H9 (cell line): ENCODE measurements around the gene RGS6. TPM values are rescaled to one million over a fixed set of nuclear protein-coding genes. Genes with fewer than 3 reads are reported as not detected.

ENCODE experiments used
- DNase-seq: peaks from one replicate; pipeline ENCODE4 v3.0.0-alpha.2; 2017
- H2AFZ ChIP-seq: one replicate; pipeline ENCODE4 v1.6.1; 2013; ENCODE audit warnings: mild to moderate bottlenecking, low read length, control low read depth, moderate library complexity
- H2AK5ac ChIP-seq: 2 replicates; pipeline ENCODE4 v1.6.1; 2013; ENCODE audit warnings: low read length, control low read depth, mixed read lengths; ENCODE audit not compliant: insufficient read length
- H2BK120ac ChIP-seq: one replicate; pipeline ENCODE4 v1.6.1; 2013; ENCODE audit warnings: low read depth, mild to moderate bottlenecking, low read length, control low read depth, inconsistent platforms; ENCODE audit not compliant: poor library complexity, severe bottlenecking
- H2BK12ac ChIP-seq: 2 replicates; pipeline ENCODE4 v1.6.1; 2013; ENCODE audit warnings: low read length, control low read depth, mixed read lengths, low read depth; ENCODE audit not compliant: insufficient read length
- H2BK15ac ChIP-seq: 2 replicates; pipeline ENCODE4 v1.6.1; 2013; ENCODE audit warnings: low read depth, low read length, control low read depth
- H2BK20ac ChIP-seq: one replicate; pipeline ENCODE4 v1.6.1; 2013; ENCODE audit warnings: low read depth, mild to moderate bottlenecking, low read length, control low read depth, inconsistent platforms; ENCODE audit not compliant: poor library complexity, severe bottlenecking
- H2BK5ac ChIP-seq: 2 replicates; pipeline ENCODE4 v1.6.1; 2013; ENCODE audit warnings: low read length, control low read depth, mixed read lengths; ENCODE audit not compliant: insufficient read length
- H3K14ac ChIP-seq: 2 replicates; pipeline ENCODE4 v1.6.1; 2013; ENCODE audit warnings: low read length, control low read depth; ENCODE audit not compliant: insufficient read depth
- H3K18ac ChIP-seq: 2 replicates; pipeline ENCODE4 v1.6.1; 2013; ENCODE audit warnings: low read depth, mild to moderate bottlenecking, mixed read lengths, low read length, control low read depth; ENCODE audit not compliant: insufficient read length
- H3K23ac ChIP-seq: 2 replicates; pipeline ENCODE4 v1.6.1; 2013; ENCODE audit warnings: low read length, control low read depth, mixed read lengths, low read depth; ENCODE audit not compliant: insufficient read length
- H3K23me2 ChIP-seq: 2 replicates; pipeline ENCODE4 v1.6.1; 2013; ENCODE audit warnings: low read depth, mild to moderate bottlenecking, mixed read lengths, low read length, control low read depth; ENCODE audit not compliant: insufficient read length, poor library complexity, severe bottlenecking
- H3K27ac ChIP-seq: 2 replicates; pipeline ENCODE4 v1.5.1; 2013; ENCODE audit warnings: low read length, control low read depth, mixed read lengths, low read depth; ENCODE audit not compliant: insufficient read length
- H3K27me3 ChIP-seq: 2 replicates; pipeline ENCODE4 v1.6.1; 2013; ENCODE audit warnings: low read length, control low read depth, inconsistent platforms; ENCODE audit not compliant: insufficient read depth
- H3K4ac ChIP-seq: 2 replicates; pipeline ENCODE4 v1.6.1; 2013; ENCODE audit warnings: low read depth, mild to moderate bottlenecking, control low read depth, inconsistent platforms, low read length, moderate library complexity
- H3K4me1 ChIP-seq: 2 replicates; pipeline ENCODE4 v1.6.1; 2013; ENCODE audit warnings: low read length, control low read depth, inconsistent platforms; ENCODE audit not compliant: insufficient read depth
- H3K4me2 ChIP-seq: 2 replicates; pipeline ENCODE4 v1.6.1; 2013; ENCODE audit warnings: low read length, control low read depth, mixed read lengths; ENCODE audit not compliant: insufficient read length, insufficient read depth
- H3K56ac ChIP-seq: 2 replicates; pipeline ENCODE4 v1.6.1; 2013; ENCODE audit warnings: low read depth, mild to moderate bottlenecking, mixed read lengths, low read length, control low read depth; ENCODE audit not compliant: insufficient read length
- H3K79me1 ChIP-seq: 2 replicates; pipeline ENCODE4 v1.6.1; 2013; ENCODE audit warnings: low read depth, mild to moderate bottlenecking, moderate library complexity, low read length, control low read depth, inconsistent platforms; ENCODE audit not compliant: insufficient read depth, poor library complexity, severe bottlenecking
- H3K79me2 ChIP-seq: 2 replicates; pipeline ENCODE4 v1.6.1; 2013; ENCODE audit warnings: low read length, control low read depth, inconsistent platforms; ENCODE audit not compliant: insufficient read depth
- H3K9ac ChIP-seq: 2 replicates; pipeline ENCODE4 v1.6.1; 2013; ENCODE audit warnings: low read length, control low read depth, mixed read lengths; ENCODE audit not compliant: insufficient read length; ENCODE audit errors: extremely low read depth
- H3K9me3 ChIP-seq: one replicate; pipeline ENCODE4 v1.6.1; 2013; ENCODE audit warnings: low read depth, low read length, inconsistent platforms; ENCODE audit not compliant: control insufficient read depth
- H3T11ph ChIP-seq: one replicate; pipeline ENCODE4 v1.6.1; 2013; ENCODE audit warnings: mild to moderate bottlenecking, low read length, control low read depth, inconsistent platforms
- H4K20me1 ChIP-seq: one replicate; pipeline ENCODE4 v1.6.1; 2013; ENCODE audit not compliant: control insufficient read depth, insufficient read length, insufficient read depth
- H4K5ac ChIP-seq: 2 replicates; pipeline ENCODE4 v1.6.1; 2013; ENCODE audit warnings: low read depth, mild to moderate bottlenecking, mixed read lengths, low read length, control low read depth; ENCODE audit not compliant: insufficient read length
- H4K8ac ChIP-seq: replicated peaks from 2 replicates; pipeline ENCODE4 v1.6.1; 2013; ENCODE audit warnings: low read length, control low read depth, mixed read lengths, low read depth; ENCODE audit not compliant: insufficient read length
- H4K91ac ChIP-seq: 2 replicates; pipeline ENCODE4 v1.6.1; 2013; ENCODE audit warnings: low read depth, mild to moderate bottlenecking, moderate library complexity, mixed read lengths, low read length, control low read depth; ENCODE audit not compliant: insufficient read length
- H3K27ac Mint-ChIP-seq, 3 experiments: 2 replicates in 2 of 3; 3 replicates in 1 of 3; pipeline ENCODE4 v1.8.0; 2020 to 2021; ENCODE audit warnings: mixed read lengths in 3 of 3, mild to moderate bottlenecking in 1 of 3, moderate library complexity in 1 of 3
- H3K27me3 Mint-ChIP-seq: 2 replicates; pipeline ENCODE4 v1.8.0; 2021; ENCODE audit warnings: low read depth, mild to moderate bottlenecking, moderate library complexity, mixed read lengths
- H3K36me3 Mint-ChIP-seq, 3 experiments: 2 replicates in 2 of 3; 3 replicates in 1 of 3; pipeline ENCODE4 v1.8.0; 2020 to 2021; ENCODE audit warnings: low read depth in 3 of 3, mixed read lengths in 3 of 3; ENCODE audit not compliant: insufficient read depth in 1 of 3
- H3K4me1 Mint-ChIP-seq, 2 experiments: 2 replicates each; pipeline ENCODE4 v1.8.0; 2020; ENCODE audit warnings: mixed read lengths in 2 of 2
- H3K4me3 Mint-ChIP-seq, 2 experiments: 2 replicates in 1 of 2; 3 replicates in 1 of 2; pipeline ENCODE4 v1.8.0; 2020 to 2021; ENCODE audit warnings: mild to moderate bottlenecking in 2 of 2, mixed read lengths in 2 of 2, moderate library complexity in 1 of 2
- H3K9me3 Mint-ChIP-seq, 2 experiments: 2 replicates in 1 of 2; 3 replicates in 1 of 2; pipeline ENCODE4 v1.8.0; 2020; ENCODE audit warnings: mild to moderate bottlenecking in 2 of 2, mixed read lengths in 2 of 2, moderate library complexity in 1 of 2
- CTCF ChIP-seq: fragments of 200-600 bp; sonication (generic); conservative IDR thresholded peaks from 3 replicates; pipeline ENCODE4 v1.8.0; 2021; ENCODE audit warnings: antibody characterized with exemption, mild to moderate bottlenecking
- WGBS: extraction: QIAGEN DNeasy Blood & Tissue Kit; methylation state at CpG from one replicate; pipeline ENCODE4 v1.1.7; 2013; ENCODE audit warnings: missing lambda C conversion rate, low lambda C conversion rate, mixed read lengths; ENCODE audit not compliant: insufficient read length; ENCODE audit errors: extremely low coverage; 5-methylcytosine and 5-hydroxymethylcytosine counted together
- total RNA-seq: library from RNA; stranded (reverse); gene quantifications from 2 replicates; pipeline ENCODE4 v1.2.1, GENCODE V29; 2021

The RGS6 gene
- total RNA-seq, 1 experiment from 2014 or later: 3.0 TPM

- H3K9ac ChIP-seq: no peak overlapping the region
- no peaks in the 10 kb centered on the region for H3K23me2 ChIP-seq
- no peak overlapping the region for H3K14ac ChIP-seq
- H3K56ac ChIP-seq: no peak overlapping the region
- no peak overlapping the region for H2AFZ ChIP-seq
- Mint-ChIP-seq H3K4me3 (no peak overlapping the region), H3K36me3 (no peaks in the 10 kb centered on the region), H3K27me3 (no peaks in the 10 kb centered on the region), H3K9me3 (no peaks in the 10 kb centered on the region), H3K4me1 (peaks cover 4 to 5% of the 10 kb centered on the region in 2 experiments; a peak in 3 of 4 replicates), H3K27ac (peak overlapping the region in 1 of 3 experiments; percentile 0; a peak in 1 of 7 replicates)
- TF ChIP-seq CTCF: no peak
- H3K4me1 ChIP-seq: peaks cover 2% of the 10 kb centered on the region; the same call in 1 of the 2 replicates
- H2BK15ac ChIP-seq: no peak overlapping the region
- H4K5ac ChIP-seq: no peak overlapping the region
- no CpG with 5 or more reads among the region's 4 CpGs for WGBS
- no peak overlapping the region for H4K8ac ChIP-seq
- no peak overlapping the region for H2BK5ac ChIP-seq
- H3K18ac ChIP-seq: no peak overlapping the region
- no peak overlapping the region for H4K91ac ChIP-seq
- H3K27ac ChIP-seq: no peak overlapping the region
- no peak overlapping the region for H2AK5ac ChIP-seq
- H3K4ac ChIP-seq: no peak overlapping the region
- H2BK120ac ChIP-seq: no peak overlapping the region
- H3K79me1 ChIP-seq: no peaks in the 10 kb centered on the region
- H3K4me2 ChIP-seq: no peak overlapping the region
- H3K27me3 ChIP-seq: no peaks in the 10 kb centered on the region
- no peak overlapping the region for H3T11ph ChIP-seq
- H4K20me1 ChIP-seq: no peaks in the 10 kb centered on the region
- H3K9me3 ChIP-seq: no peaks in the 10 kb centered on the region
- DNase-seq: no peak
- no peak overlapping the region for H2BK20ac ChIP-seq
- no peak overlapping the region for H2BK12ac ChIP-seq
- no peaks in the 10 kb centered on the region for H3K79me2 ChIP-seq
- no peak overlapping the region for H3K23ac ChIP-seq
Observed at GRCh38 chr14:72063761-72064282, 131.6 kb downstream of the RGS6 start.
